Activated gamma-delta T cell (primary cell): Measurements from ENCODE around the gene THOC7.

Experiments used
- DNase-seq: peaks from one replicate; lab custom pipeline; 2025; lab: John Stamatoyannopoulos, UW
- total RNA-seq, 2 donors: gene quantifications; one replicate each; lab custom pipeline; 2026; lab: John Stamatoyannopoulos, UW

The THOC7 gene
- 27.1 to 35.6 reads per million in 2 donors for total RNA-seq

GRCh38 chr3:63863150-63864007 lies at the start of gene THOC7, which contains the start of gene ATXN7:
Gene THOC7 (minus strand): TSS chr3:63863805. CDS start chr3:63863790, 15 bp downstream.
Gene ATXN7 (plus strand): TSS chr3:63863867. CDS start chr3:63912599, 48,732 bp downstream.
- peak; percentile 67 for DNase-seq

GRCh38 chr3:63912768-63913588 lies 49.4 kb upstream of the THOC7 start:
- DNase-seq: peak; percentile 39

GRCh38 chr3:63911873-63912767 lies 48.5 kb upstream of the THOC7 start, which contains the start of gene SCAANT1:
Gene SCAANT1 (minus strand): TSS chr3:63912383.
- DNase-seq: peak; percentile 72

- DNase-seq: no peak
Measured at GRCh38 chr3:63911509-63911872, 47.9 kb upstream of the THOC7 start.

- no peak for DNase-seq
Measured at GRCh38 chr3:63910891-63911290, 47.3 kb upstream of the THOC7 start.

- DNase-seq: no peak
Measured at GRCh38 chr3:63910001-63910400, 46.4 kb upstream of the THOC7 start.

- no peak for DNase-seq
Measured at GRCh38 chr3:63909431-63909830, 45.8 kb upstream of the THOC7 start.

- DNase-seq: no peak
Measured at GRCh38 chr3:63908776-63909175, 45.2 kb upstream of the THOC7 start.

- no peak for DNase-seq
Measured at GRCh38 chr3:63908081-63908736, 44.6 kb upstream of the THOC7 start.

GRCh38 chr3:63905731-63906620 lies 42.4 kb upstream of the THOC7 start:
- DNase-seq: no peak

- no peak for DNase-seq
Measured at GRCh38 chr3:63900459-63900858, 36.9 kb upstream of the THOC7 start.

- DNase-seq: no peak
Measured at GRCh38 chr3:63900010-63900409, 36.4 kb upstream of the THOC7 start.

GRCh38 chr3:63896332-63897030 lies 32.9 kb upstream of the THOC7 start:
- no peak for DNase-seq

- no peak for DNase-seq
Measured at GRCh38 chr3:63895422-63896189, 32.0 kb upstream of the THOC7 start.

GRCh38 chr3:63892773-63893352 lies 29.3 kb upstream of the THOC7 start:
- no peak for DNase-seq

- no peak for DNase-seq
Measured at GRCh38 chr3:63891518-63891917, 27.9 kb upstream of the THOC7 start.

- no peak for DNase-seq
Measured at GRCh38 chr3:63886858-63887257, 23.3 kb upstream of the THOC7 start.

GRCh38 chr3:63880653-63881052 lies 17.0 kb upstream of the THOC7 start:
- no peak for DNase-seq
